Stomach (tissue), 9 donors: Measurements from ENCODE around the gene TMPRSS4. TPM values are rescaled to one million over a fixed set of nuclear protein-coding genes. Genes with fewer than 3 reads are reported as not detected.

Experiments
- DNase-seq, 2 donors: peaks; one replicate each; pipeline versions ENCODE4 v3.0.0 to v3.0.0-alpha.2; 2013 to 2019
- H3K27ac ChIP-seq, 5 donors: fragments of 200-600 bp in 4 of 5; sonication (generic) in 4 of 5; one replicate each; pipeline ENCODE4 v1.5.1; 2013 to 2019; ENCODE audit warnings: mild to moderate bottlenecking in 1 of 5, moderate library complexity in 1 of 5
- H3K27me3 ChIP-seq, 3 donors: fragments of 200-600 bp; sonication (generic); one replicate each; pipeline ENCODE4 v1.5.1; 2017 to 2019; ENCODE audit warnings: mixed run types in 1 of 3
- H3K36me3 ChIP-seq, 4 donors: fragments of 200-600 bp; sonication (generic); 1 replicate in 3 of 4; 2 replicates in 1 of 4; pipeline ENCODE4 v1.5.1; 2016 to 2019
- H3K4me1 ChIP-seq, 4 donors: fragments of 200-600 bp; sonication (generic); one replicate each; pipeline ENCODE4 v1.5.1; 2016 to 2019
- H3K4me3 ChIP-seq, 4 donors: fragments of 200-600 bp; sonication (generic) in 3 of 4; one replicate each; pipeline ENCODE4 v1.5.1; 2016 to 2019; ENCODE audit warnings: mild to moderate bottlenecking in 1 of 4
- H3K9me3 ChIP-seq, 4 donors: fragments of 200-600 bp; sonication (generic); one replicate each; pipeline ENCODE4 v1.5.1; 2016 to 2019
- EP300 ChIP-seq: sonication (generic); formaldehyde crosslinking; IDR thresholded peaks from one replicate; pipeline ENCODE4 v1.6.1; 2017; ENCODE audit warnings: antibody characterized with exemption
- POLR2A ChIP-seq, 4 donors: fragments of 450-650 bp; IDR thresholded peaks; one replicate each; pipeline ENCODE4 v1.6.1; 2016; ENCODE audit warnings: antibody characterized with exemption in 4 of 4, control low read depth in 2 of 4, mild to moderate bottlenecking in 1 of 4, moderate library complexity in 1 of 4
- POLR2AphosphoS5 ChIP-seq, 3 donors: sonication (generic); formaldehyde crosslinking; IDR thresholded peaks; one replicate each; pipeline ENCODE4 v1.6.1; 2016; ENCODE audit warnings: antibody characterized with exemption in 3 of 3
- WGBS, 5 donors: extraction: QIAGEN DNeasy Blood & Tissue Kit in 3 of 5; methylation state at CpG; one replicate each; pipeline versions ENCODE4 v1.1.5 to v1.1.7; 2013 to 2018; 5-methylcytosine and 5-hydroxymethylcytosine counted together
- intact Hi-C: fragments of 100-400 bp; cut with DNase I; formaldehyde crosslinking; loops from one replicate; pipeline ENCODE4 v1.15.1; 2023; ENCODE audit warnings: low total_unique reads
- polyA plus RNA-seq, 3 donors: library from polyadenylated mRNA; stranded (reverse); fragments of 200-250 nt; gene quantifications; one replicate each; pipeline ENCODE4 v1.2.3, GENCODE V29; 2013
- total RNA-seq, 5 donors: library from RNA; depleted of rRNA; stranded (reverse); fragments of >200 nt; gene quantifications; one replicate each; pipeline versions ENCODE4 v1.1.0 to v1.2.3, GENCODE V29; 2014 to 2016
- TF ChIP-seq, protein P1 (sequence below), 7 experiments: fragments of 450-650 bp in 4 of 7; fragments of 200-600 bp in 3 of 7; sonication (generic) in 3 of 7; IDR thresholded peaks; one replicate each; pipeline ENCODE4 v1.5.1; 2016 to 2019; ENCODE audit warnings: antibody characterized with exemption in 7 of 7, control low read depth in 2 of 7, mild to moderate bottlenecking in 1 of 7
- donor health status: healthy with polysubstance abuse.
- donor health status: Bipolar disorder and iron deficiency.
- donor health status: healthy.

Gene TMPRSS4
- total and polyA plus RNA-seq, 8 donors: 4.7 to 498 (median 18.1) TPM

GRCh38 chr11:118136801-118137200, 59.9 kb downstream of the TMPRSS4 start:
- no peak overlapping the region for H3K27ac ChIP-seq

DNA sequence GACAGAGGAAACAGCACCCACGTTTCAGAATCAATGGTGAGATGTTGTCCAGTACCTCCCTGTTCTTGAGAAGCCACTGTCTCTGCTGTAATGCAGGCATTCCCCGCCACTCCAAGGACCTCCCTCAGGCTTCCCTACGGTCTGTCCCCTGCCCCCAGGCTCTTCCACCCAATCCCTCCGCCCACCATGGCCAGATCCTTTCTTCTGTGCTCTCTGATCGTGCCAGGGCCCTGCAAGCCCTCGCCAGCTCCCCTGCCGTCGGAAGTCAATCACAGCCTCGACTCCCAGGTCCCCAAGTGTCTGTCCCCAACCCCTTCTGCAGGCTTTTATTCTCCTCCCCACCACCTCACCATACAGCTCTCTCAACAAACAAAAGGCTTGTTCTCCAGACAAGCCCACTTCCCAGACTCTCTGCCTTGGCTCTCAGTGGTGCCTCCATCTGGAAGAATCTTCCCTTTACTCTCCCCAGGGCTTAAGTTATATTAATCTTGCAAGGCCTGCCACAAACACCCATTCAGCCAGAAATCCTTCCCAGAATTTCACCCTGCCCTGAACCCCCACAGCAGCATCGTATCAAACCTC, 62.1 kb downstream of the TMPRSS4 start:
- no peak overlapping the region for H3K4me3 ChIP-seq
- H3K4me1 ChIP-seq: no peaks in the 10 kb centered on the region
- H3K9me3 ChIP-seq: no peaks in the 10 kb centered on the region
- H3K36me3 ChIP-seq: no peaks in the 10 kb centered on the region
- H3K27ac ChIP-seq: no peak overlapping the region
- 43 to 51% (median 50%) methylated on average over 10 of the region's 10 CpGs for WGBS, 5 donors
- no peak for DNase-seq
- intact Hi-C loops: no loop called here
- peaks cover 0 to 84% (median 11%) of the 10 kb centered on the region in 3 donors for H3K27me3 ChIP-seq
- TF ChIP-seq POLR2A (IDR thresholded peaks at IDR 0.05): no peak
- TF ChIP-seq POLR2AphosphoS5 (IDR thresholded peaks at IDR 0.05): no peak
- no peak for TF ChIP-seq EP300
- TF ChIP-seq, protein P1, sequence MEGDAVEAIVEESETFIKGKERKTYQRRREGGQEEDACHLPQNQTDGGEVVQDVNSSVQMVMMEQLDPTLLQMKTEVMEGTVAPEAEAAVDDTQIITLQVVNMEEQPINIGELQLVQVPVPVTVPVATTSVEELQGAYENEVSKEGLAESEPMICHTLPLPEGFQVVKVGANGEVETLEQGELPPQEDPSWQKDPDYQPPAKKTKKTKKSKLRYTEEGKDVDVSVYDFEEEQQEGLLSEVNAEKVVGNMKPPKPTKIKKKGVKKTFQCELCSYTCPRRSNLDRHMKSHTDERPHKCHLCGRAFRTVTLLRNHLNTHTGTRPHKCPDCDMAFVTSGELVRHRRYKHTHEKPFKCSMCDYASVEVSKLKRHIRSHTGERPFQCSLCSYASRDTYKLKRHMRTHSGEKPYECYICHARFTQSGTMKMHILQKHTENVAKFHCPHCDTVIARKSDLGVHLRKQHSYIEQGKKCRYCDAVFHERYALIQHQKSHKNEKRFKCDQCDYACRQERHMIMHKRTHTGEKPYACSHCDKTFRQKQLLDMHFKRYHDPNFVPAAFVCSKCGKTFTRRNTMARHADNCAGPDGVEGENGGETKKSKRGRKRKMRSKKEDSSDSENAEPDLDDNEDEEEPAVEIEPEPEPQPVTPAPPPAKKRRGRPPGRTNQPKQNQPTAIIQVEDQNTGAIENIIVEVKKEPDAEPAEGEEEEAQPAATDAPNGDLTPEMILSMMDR (IDR thresholded peaks at IDR 0.05): no peak

More at GRCh38 chr11:118136801-118137200, 59.9 kb downstream of the TMPRSS4 start:
- peaks cover 0 to 63% (median 7%) of the 10 kb centered on the region in 3 donors for H3K27me3 ChIP-seq
- H3K36me3 ChIP-seq: no peaks in the 10 kb centered on the region
- intact Hi-C loops: no loop called here
- H3K4me1 ChIP-seq: no peaks in the 10 kb centered on the region
- 67 to 81% (median 75%) methylated on average over 9 to 10 of the region's 10 CpGs for WGBS, 5 donors
- DNase-seq: no peak
- H3K4me3 ChIP-seq: no peak overlapping the region
- TF ChIP-seq POLR2AphosphoS5 (IDR thresholded peaks at IDR 0.05) (no peak), POLR2A (IDR thresholded peaks at IDR 0.05) (no peak), EP300 (no peak)
- TF ChIP-seq, protein P1 (IDR thresholded peaks at IDR 0.05): no peak
- no peaks in the 10 kb centered on the region for H3K9me3 ChIP-seq

DNA sequence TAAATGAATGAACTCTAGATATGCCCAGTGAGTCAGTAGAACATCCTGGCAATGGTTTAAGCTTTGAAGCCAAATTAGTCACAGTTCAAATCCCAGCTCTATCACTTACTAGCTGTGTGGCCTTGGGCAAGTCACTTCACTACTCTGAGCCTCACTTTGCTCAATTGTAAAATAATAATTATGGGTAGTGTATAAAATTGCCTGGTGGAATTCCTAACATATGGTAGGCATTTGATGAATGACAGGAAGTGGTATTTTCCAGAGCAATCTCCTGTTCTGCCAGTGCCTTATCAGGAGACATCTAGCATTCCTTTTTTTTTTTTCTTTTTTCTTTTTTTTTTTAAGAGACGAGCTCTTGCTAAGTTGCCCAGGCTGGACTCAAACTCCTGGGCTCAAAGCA, 62.7 kb downstream of the TMPRSS4 start:
- 38 to 86% (median 56%) methylated on average over 1 of the region's 1 CpG for WGBS, 5 donors
- TF ChIP-seq, protein P1 (IDR thresholded peaks at IDR 0.05): no peak
- no peak for TF ChIP-seq POLR2AphosphoS5 (IDR thresholded peaks at IDR 0.05)
- no peak for TF ChIP-seq EP300
- TF ChIP-seq POLR2A (IDR thresholded peaks at IDR 0.05): no peak
- Histone ChIP-seq H3K9me3 (no peaks in the 10 kb centered on the region), H3K4me1 (no peaks in the 10 kb centered on the region), H3K27ac (no peak overlapping the region), H3K27me3 (peaks cover 0 to 91% (median 11%) of the 10 kb centered on the region in 3 donors), H3K4me3 (no peak overlapping the region), H3K36me3 (no peaks in the 10 kb centered on the region)
- intact Hi-C loops: no loop called here
- DNase-seq: no peak

- Histone ChIP-seq H3K4me1 (peaks cover 6 to 14% (median 9%) of the 10 kb centered on the region in 4 donors), H3K27me3 (peaks cover 0 to 80% (median 11%) of the 10 kb centered on the region in 3 donors), H3K9me3 (no peaks in the 10 kb centered on the region), H3K36me3 (no peaks in the 10 kb centered on the region), H3K27ac (no peak overlapping the region), H3K4me3 (no peak overlapping the region)
- WGBS, 5 donors: 49 to 70% (median 65%) methylated on average over 2 of the region's 2 CpGs
- intact Hi-C loops: no loop called here
- TF ChIP-seq EP300: no peak
- TF ChIP-seq POLR2AphosphoS5 (IDR thresholded peaks at IDR 0.05): no peak
- TF ChIP-seq POLR2A (IDR thresholded peaks at IDR 0.05): no peak
- TF ChIP-seq, protein P1 (IDR thresholded peaks at IDR 0.05): no peak
- no peak for DNase-seq
Measured at GRCh38 chr11:118142081-118142480, 65.2 kb downstream of the TMPRSS4 start.
